BE2C (cell line): Measurements from ENCODE around the gene PRF1.

Source experiments
- DNase-seq: peaks from one replicate; pipeline ENCODE4 v3.0.0-alpha.2; 2020
- H3K27me3 ChIP-seq: fragments of 250-450 bp; sonication (Bioruptor Pico); 2 replicates; pipeline ENCODE4 v1.5.1; 2020; ENCODE audit warnings: mild to moderate bottlenecking
- H3K36me3 ChIP-seq: fragments of 250-450 bp; sonication (Bioruptor Pico); 2 replicates; pipeline ENCODE4 v1.5.1; 2020; ENCODE audit warnings: mild to moderate bottlenecking
- H3K4me1 ChIP-seq: fragments of 250-450 bp; sonication (Bioruptor Pico); 2 replicates; pipeline ENCODE4 v1.5.1; 2020
- H3K4me3 ChIP-seq: 2 replicates; pipeline ENCODE4 v1.5.1; 2011; ENCODE audit warnings: low read depth, low read length
- H3K9me3 ChIP-seq: fragments of 250-450 bp; sonication (Bioruptor Pico); 2 replicates; pipeline ENCODE4 v1.5.1; 2020
- TF ChIP-seq, protein P1 (sequence below): IDR thresholded peaks from 2 replicates; pipeline ENCODE4 v1.5.1; 2012; ENCODE audit warnings: mild to moderate bottlenecking, low read depth, low read length

The PRF1 gene

DNA sequence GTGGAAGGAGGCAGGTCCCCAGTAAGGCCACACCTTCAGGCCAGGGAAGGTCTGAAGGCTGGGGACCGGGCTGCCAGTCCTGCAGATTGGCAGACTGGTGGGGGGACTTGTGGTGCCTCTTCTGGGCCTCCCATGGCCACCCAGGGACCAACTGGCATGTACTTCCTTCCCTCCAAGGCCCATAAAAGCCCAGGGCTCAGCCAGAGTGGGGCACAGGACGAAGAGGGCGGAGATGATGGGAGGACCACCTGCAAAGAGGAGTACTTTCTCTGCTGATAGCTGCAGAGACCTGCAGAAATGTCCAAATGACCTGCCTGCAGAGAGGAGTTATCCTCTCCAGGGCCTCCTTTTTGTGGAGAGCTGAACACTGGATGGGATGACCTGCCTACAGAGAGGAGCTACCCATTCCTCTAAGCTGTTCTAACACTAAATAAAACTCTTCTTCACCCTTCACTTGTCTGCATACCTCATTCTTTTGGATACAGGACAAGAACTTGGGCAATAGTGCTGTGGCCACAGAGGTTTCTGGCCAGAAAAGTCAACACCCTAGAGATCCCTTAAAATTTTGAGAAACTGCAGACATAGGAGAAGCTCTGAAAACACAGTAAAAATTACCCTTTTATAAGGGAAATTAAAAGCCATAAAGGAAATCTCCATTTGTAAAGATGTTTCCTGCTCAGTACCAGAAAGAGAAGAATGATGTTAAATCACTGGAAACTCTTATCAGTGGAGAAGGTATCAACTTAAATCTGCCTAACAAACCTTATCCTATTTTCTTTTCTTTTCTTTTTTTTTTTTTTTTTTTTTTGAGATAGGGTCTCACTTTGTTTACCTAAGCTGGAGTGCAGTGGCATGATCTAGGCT is 20.7 kb upstream of the PRF1 start:
- no peak for DNase-seq
- TF ChIP-seq, protein P1, sequence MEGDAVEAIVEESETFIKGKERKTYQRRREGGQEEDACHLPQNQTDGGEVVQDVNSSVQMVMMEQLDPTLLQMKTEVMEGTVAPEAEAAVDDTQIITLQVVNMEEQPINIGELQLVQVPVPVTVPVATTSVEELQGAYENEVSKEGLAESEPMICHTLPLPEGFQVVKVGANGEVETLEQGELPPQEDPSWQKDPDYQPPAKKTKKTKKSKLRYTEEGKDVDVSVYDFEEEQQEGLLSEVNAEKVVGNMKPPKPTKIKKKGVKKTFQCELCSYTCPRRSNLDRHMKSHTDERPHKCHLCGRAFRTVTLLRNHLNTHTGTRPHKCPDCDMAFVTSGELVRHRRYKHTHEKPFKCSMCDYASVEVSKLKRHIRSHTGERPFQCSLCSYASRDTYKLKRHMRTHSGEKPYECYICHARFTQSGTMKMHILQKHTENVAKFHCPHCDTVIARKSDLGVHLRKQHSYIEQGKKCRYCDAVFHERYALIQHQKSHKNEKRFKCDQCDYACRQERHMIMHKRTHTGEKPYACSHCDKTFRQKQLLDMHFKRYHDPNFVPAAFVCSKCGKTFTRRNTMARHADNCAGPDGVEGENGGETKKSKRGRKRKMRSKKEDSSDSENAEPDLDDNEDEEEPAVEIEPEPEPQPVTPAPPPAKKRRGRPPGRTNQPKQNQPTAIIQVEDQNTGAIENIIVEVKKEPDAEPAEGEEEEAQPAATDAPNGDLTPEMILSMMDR, result no peak
- H3K36me3 ChIP-seq, result no peaks in the 10 kb centered on the region
- H3K27me3 ChIP-seq, result no peaks in the 10 kb centered on the region
- H3K4me3 ChIP-seq, result no peak overlapping the region
- no peaks in the 10 kb centered on the region for H3K4me1 ChIP-seq
- H3K9me3 ChIP-seq, result no peaks in the 10 kb centered on the region

DNA sequence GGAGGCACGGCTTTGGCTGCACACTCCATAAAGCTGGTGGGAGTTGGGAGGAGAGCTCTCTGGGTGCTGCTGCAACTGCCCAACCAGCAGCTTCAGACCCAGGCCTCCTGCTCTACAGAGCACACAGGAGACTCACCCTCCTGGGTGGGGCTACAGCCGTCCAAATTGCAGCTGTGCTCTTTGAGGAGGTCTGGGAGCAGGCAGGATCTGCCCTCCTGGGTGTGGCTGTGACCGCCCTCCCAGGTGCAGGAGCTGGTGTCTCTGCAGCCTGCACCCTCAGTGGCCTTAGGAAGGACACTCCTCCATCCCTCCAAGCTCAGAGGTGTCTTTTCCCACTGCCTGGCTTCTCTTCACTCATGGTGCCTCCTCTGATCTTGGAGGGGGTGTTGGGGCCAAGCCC is 20.0 kb upstream of the PRF1 start:
- DNase-seq, result no peak
- TF ChIP-seq, protein P1, result no peak
- Histone ChIP-seq H3K9me3 (no peaks in the 10 kb centered on the region), H3K4me1 (no peaks in the 10 kb centered on the region), H3K27me3 (no peaks in the 10 kb centered on the region), H3K36me3 (no peaks in the 10 kb centered on the region), H3K4me3 (no peak overlapping the region)

DNA sequence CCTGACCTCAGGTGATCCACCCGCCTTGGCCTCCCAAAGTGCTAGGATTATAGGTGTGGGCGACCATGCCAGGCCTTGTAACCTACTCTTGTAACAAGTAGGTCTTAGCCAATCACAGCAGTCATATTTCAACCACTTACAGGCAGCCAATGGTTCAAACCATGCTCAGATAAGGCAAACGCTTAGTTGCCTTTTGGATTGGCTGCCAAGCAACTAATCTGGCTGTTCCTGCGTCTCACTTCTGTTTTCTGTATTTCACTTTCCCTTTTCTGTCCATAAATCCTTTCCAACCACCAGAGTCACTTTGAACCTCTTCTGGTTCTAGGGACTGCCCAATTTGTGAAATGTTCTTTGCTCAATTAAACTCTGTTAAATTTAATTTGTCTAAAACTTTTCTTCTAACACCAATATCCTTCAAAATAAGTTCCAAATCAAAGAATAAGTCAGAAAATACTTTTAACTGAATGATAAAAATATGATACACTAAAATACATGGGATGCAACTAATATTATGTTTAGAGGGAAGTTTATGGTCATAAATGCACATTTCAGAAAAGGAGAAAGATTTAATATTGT is 19.1 kb upstream of the PRF1 start:
- no peaks in the 10 kb centered on the region for H3K36me3 ChIP-seq
- no peaks in the 10 kb centered on the region for H3K4me1 ChIP-seq
- no peak for DNase-seq
- H3K27me3 ChIP-seq, result no peaks in the 10 kb centered on the region
- TF ChIP-seq, protein P1, result no peak
- no peak overlapping the region for H3K4me3 ChIP-seq
- H3K9me3 ChIP-seq, result no peaks in the 10 kb centered on the region

DNA sequence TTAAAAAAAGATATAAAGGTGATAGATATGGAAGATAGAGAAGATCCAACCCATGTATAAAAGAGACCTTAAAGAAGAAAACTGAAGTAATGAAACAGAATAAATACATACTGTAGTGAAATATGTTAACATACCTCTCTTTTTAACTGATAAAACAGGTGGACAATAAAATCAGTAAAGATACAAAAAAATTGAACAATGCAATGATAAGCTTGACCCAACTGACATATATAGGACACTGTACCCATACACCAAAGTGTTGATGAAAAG is 17.4 kb upstream of the PRF1 start:
- Histone ChIP-seq H3K9me3 (no peaks in the 10 kb centered on the region), H3K36me3 (no peaks in the 10 kb centered on the region), H3K4me3 (no peak overlapping the region), H3K4me1 (no peaks in the 10 kb centered on the region), H3K27me3 (no peaks in the 10 kb centered on the region)
- TF ChIP-seq, protein P1, result no peak
- DNase-seq, result no peak

DNA sequence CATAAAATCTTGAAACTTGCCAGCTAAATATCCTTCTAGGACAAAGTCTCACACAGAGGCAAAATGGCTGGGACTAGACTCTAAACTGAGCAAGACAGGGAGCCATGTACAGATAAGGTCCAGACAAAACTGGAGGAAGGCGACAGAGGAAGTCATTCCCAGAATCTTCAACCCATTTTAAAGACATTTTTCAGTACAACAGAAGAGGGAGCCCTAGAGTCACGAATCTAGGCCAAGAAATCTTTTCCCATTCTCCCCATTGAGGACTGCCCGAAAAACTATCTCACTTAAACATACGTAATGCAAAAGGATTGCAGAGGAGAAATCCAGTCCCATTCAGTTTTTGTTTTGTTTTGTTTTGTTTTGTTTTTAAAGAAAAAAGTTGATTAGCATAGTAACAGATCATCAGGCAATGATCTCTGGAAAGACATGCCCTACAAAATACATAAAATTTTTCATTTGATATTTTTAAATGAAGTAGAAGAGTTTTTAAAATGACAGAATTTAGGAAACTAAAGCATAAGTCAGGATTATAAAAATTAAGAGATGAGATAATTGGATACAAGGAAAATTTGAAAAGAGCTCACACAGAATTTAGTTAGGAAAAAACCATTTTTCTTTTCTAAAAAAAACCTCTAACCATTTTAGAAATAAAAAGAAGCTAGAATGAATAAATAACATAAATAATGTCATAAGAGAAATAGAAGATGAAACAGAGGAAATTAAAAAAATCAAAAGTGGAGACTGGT is 16.9 kb upstream of the PRF1 start:
- no peak overlapping the region for H3K4me3 ChIP-seq
- H3K4me1 ChIP-seq, result no peaks in the 10 kb centered on the region
- H3K9me3 ChIP-seq, result no peaks in the 10 kb centered on the region
- no peaks in the 10 kb centered on the region for H3K36me3 ChIP-seq
- TF ChIP-seq, protein P1, result peak; percentile 60
- H3K27me3 ChIP-seq, result no peaks in the 10 kb centered on the region
- DNase-seq, result no peak

DNA sequence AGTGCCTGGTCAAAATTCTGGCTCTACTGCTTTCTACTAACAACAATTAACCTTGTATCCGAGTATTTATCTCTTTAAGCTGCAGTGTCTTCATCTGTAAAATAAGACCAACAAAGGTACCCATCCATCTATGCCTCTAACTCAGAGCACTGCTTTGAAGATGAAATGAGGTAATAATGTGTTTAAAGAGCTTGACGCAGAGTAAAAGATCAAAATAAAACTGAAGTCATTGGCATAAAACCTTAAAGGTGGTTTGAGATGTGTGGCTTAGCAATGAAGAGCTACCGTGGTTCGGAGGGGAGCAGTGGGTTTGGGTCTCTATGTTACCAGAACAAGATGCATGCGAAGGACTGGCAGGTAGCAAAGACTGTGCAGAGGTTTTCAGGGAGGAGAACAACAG is 16.1 kb upstream of the PRF1 start:
- TF ChIP-seq, protein P1, result no peak

More for the DNA sequence above, 16.1 kb upstream of the PRF1 start:
- DNase-seq, result no peak
- Histone ChIP-seq H3K27me3 (no peaks in the 10 kb centered on the region), H3K4me3 (no peak overlapping the region), H3K4me1 (no peaks in the 10 kb centered on the region), H3K36me3 (no peaks in the 10 kb centered on the region), H3K9me3 (no peaks in the 10 kb centered on the region)
